Activated CD4-positive, alpha-beta T cell treated with anti-CD3 and anti-CD28 coated beads, Interleukin-2, amount 50 U/mL, for 48 hours (primary cell): ENCODE results near the gene ZMYND15.

Experiments used
- DNase-seq, 2 experiments: peaks; one replicate each; pipeline ENCODE4 v3.0.0-alpha.2; 2020

Gene ZMYND15

GRCh38 chr17:4788159-4788806 is 48.6 kb downstream of the ZMYND15 start:
- no peak for DNase-seq

GRCh38 chr17:4788807-4789700 is 49.4 kb downstream of the ZMYND15 start, which contains the start of gene GLTPD2:
Gene GLTPD2, plus strand, starts transcription at chr17:4788964. Its CDS starts 48 bp downstream, at chr17:4789012.
- DNase-seq: no peak

GRCh38 chr17:4789701-4789950 is 50.0 kb downstream of the ZMYND15 start:
- DNase-seq: no peak

GRCh38 chr17:4789951-4790704 is 50.5 kb downstream of the ZMYND15 start:
- peak; percentile 82 to 84 for DNase-seq

GRCh38 chr17:4790705-4791088 is 51.1 kb downstream of the ZMYND15 start:
- DNase-seq: no peak

GRCh38 chr17:4795168-4795567 is 55.5 kb downstream of the ZMYND15 start:
- no peak for DNase-seq
